Measurements from ENCODE around the gene EIF3L. TPM values are rescaled to one million over a fixed set of nuclear protein-coding genes. Genes with fewer than 3 reads are reported as not detected.

Gene EIF3L
- total and polyA plus RNA-seq, 2 donors (not counting 3 experiments of a cell fraction or from before 2014, with no cell fraction given) = 479 to 601 TPM

DNA sequence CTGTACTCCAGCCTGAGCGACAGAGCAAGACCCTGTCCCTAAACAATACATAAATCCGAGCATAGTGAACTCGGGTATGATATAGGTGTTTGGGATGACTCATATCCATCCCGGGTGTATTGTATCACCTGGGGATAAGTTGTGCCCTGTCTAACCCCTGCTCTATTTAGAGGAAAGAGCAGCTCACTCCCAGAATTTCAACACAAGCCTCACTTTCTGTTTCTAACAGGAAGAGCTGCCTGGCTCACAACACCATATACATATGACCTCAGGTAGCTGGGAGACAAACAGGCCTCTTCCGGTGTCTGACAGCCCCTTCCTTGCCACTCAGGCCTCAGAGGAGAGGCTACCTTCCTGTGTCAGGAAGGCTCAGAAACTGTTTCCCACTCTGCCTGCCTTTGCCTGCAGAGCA, 47.0 kb downstream of the EIF3L start:
- BruUV-seq (replicated peaks) = no TSS peak
- DNase-seq (ENCODE audit: low read depth, low spot score) (peak; percentile 48), FAIRE-seq (peak; percentile 88)
- no peak overlapping the region for H3K4me3 ChIP-seq (replicated peaks in 1 of 3; ENCODE audit: insufficient read depth in 1 of 3, low read depth in 1 of 3, low read length in 3 of 3)
- intact Hi-C loops (cut with micrococcal nuclease) = no loop called here
- ChIA-PET POLR2A (interaction anchor here (0.5 to 1.1 kb wide), 2 partner anchors 10 to 23 kb away, joined by 3 to 6 read pairs; partner anchors contain the start of gene MICALL1), CTCF (interaction anchor here (1.2 to 3.6 kb wide), 6 partner anchors 9 to 69 kb away, joined by 4 to 29 read pairs (median 6); partner anchors contain the start of gene MICALL1)
- H3K9me1 ChIP-seq (replicated peaks; ENCODE audit: control insufficient read depth, extremely low read depth, insufficient read depth, low read length) = no peaks in the 10 kb centered on the region
- peak overlapping the region; percentile 15 for H3K9ac ChIP-seq (replicated peaks; ENCODE audit: extremely low read depth, insufficient read depth, low read length)
- no peaks in the 10 kb centered on the region for H3K27me3 ChIP-seq (ENCODE audit: control insufficient read depth in 2 of 2, insufficient read depth in 2 of 2, low read length in 2 of 2)
- no peaks in the 10 kb centered on the region for H3K9me3 ChIP-seq (replicated peaks; ENCODE audit: control insufficient read depth, insufficient read depth, low read length)
- no peaks in the 10 kb centered on the region for H4K20me1 ChIP-seq (replicated peaks; ENCODE audit: control insufficient read depth, extremely low read depth, insufficient read depth, low read length)
- no peaks in the 10 kb centered on the region for H3K79me2 ChIP-seq (ENCODE audit: control insufficient read depth, insufficient read depth, low read length)
- H3K27ac ChIP-seq (ENCODE audit: insufficient read depth, low read depth, low read length) = peak overlapping the region; percentile 40
- no peaks in the 10 kb centered on the region for H3K36me3 ChIP-seq (ENCODE audit: control insufficient read depth in 2 of 2, extremely low read depth in 1 of 2, insufficient read depth in 2 of 2, low read length in 2 of 2)
- dilution Hi-C loops (cut with MboI; ENCODE audit: extremely low pct_ligation_motif_present, low sequenced_read_pairs) = no loop called here
- H2AFZ ChIP-seq (ENCODE audit: low read depth, low read length) = no peak overlapping the region
- TF ChIP-seq FOS (IDR thresholded peaks at IDR 0.05; ENCODE audit: borderline replicate concordance, insufficient read depth, low read length) = no peak
- TF ChIP-seq POLR2A (IDR thresholded peaks at IDR 0.05; ENCODE audit: low read depth, low read length) = no peak
- TF ChIP-seq, protein P1, sequence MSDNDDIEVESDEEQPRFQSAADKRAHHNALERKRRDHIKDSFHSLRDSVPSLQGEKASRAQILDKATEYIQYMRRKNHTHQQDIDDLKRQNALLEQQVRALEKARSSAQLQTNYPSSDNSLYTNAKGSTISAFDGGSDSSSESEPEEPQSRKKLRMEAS (IDR thresholded peaks at IDR 0.05; ENCODE audit: insufficient read depth, insufficient read length) = no peak
- no peak for TF ChIP-seq POLR2AphosphoS5 (IDR thresholded peaks at IDR 0.05; ENCODE audit: insufficient read depth, low read depth, low read length)
- TF ChIP-seq GATA2 (IDR thresholded peaks at IDR 0.05; ENCODE audit: insufficient read depth, insufficient read length, low read depth, low read length) = no peak
- TF ChIP-seq JUN (IDR thresholded peaks at IDR 0.05; ENCODE audit: borderline replicate concordance, insufficient read depth, insufficient read length, low read depth) = peak; percentile 25
- H3K4me1 ChIP-seq (ENCODE audit: control insufficient read depth, extremely low read depth, insufficient read depth, low read length) = peaks cover 16% of the 10 kb centered on the region
- peak overlapping the region; percentile 31 for H3K4me2 ChIP-seq (ENCODE audit: insufficient read depth, low read length)

GRCh38 chr22:37896939-37897338, 47.7 kb downstream of the EIF3L start:
- TF ChIP-seq, protein P2, sequence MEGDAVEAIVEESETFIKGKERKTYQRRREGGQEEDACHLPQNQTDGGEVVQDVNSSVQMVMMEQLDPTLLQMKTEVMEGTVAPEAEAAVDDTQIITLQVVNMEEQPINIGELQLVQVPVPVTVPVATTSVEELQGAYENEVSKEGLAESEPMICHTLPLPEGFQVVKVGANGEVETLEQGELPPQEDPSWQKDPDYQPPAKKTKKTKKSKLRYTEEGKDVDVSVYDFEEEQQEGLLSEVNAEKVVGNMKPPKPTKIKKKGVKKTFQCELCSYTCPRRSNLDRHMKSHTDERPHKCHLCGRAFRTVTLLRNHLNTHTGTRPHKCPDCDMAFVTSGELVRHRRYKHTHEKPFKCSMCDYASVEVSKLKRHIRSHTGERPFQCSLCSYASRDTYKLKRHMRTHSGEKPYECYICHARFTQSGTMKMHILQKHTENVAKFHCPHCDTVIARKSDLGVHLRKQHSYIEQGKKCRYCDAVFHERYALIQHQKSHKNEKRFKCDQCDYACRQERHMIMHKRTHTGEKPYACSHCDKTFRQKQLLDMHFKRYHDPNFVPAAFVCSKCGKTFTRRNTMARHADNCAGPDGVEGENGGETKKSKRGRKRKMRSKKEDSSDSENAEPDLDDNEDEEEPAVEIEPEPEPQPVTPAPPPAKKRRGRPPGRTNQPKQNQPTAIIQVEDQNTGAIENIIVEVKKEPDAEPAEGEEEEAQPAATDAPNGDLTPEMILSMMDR (IDR thresholded peaks at IDR 0.05; ENCODE audit: extremely low read depth in 1 of 2, insufficient read depth in 1 of 2, low read depth in 1 of 2, low read length in 2 of 2) = no peak
- dilution Hi-C loops (cut with MboI; ENCODE audit: extremely low pct_ligation_motif_present, low sequenced_read_pairs) = no loop called here
- Histone ChIP-seq H3K9ac (replicated peaks; ENCODE audit: extremely low read depth, insufficient read depth, low read length) (no peak overlapping the region), H3K4me1 (ENCODE audit: control insufficient read depth, extremely low read depth, insufficient read depth, low read length) (peaks cover 16% of the 10 kb centered on the region), H3K27me3 (ENCODE audit: control insufficient read depth in 2 of 2, insufficient read depth in 2 of 2, low read length in 2 of 2) (no peaks in the 10 kb centered on the region), H3K79me2 (ENCODE audit: control insufficient read depth, insufficient read depth, low read length) (no peaks in the 10 kb centered on the region), H3K27ac (ENCODE audit: insufficient read depth, low read depth, low read length) (no peak overlapping the region), H3K36me3 (ENCODE audit: control insufficient read depth in 2 of 2, extremely low read depth in 1 of 2, insufficient read depth in 2 of 2, low read length in 2 of 2) (no peaks in the 10 kb centered on the region), H3K9me1 (replicated peaks; ENCODE audit: control insufficient read depth, extremely low read depth, insufficient read depth, low read length) (no peaks in the 10 kb centered on the region), H4K20me1 (replicated peaks; ENCODE audit: control insufficient read depth, extremely low read depth, insufficient read depth, low read length) (no peaks in the 10 kb centered on the region), H3K4me3 (replicated peaks in 1 of 3; ENCODE audit: insufficient read depth in 1 of 3, low read depth in 1 of 3, low read length in 3 of 3) (no peak overlapping the region), H3K9me3 (replicated peaks; ENCODE audit: control insufficient read depth, insufficient read depth, low read length) (no peaks in the 10 kb centered on the region), H2AFZ (ENCODE audit: low read depth, low read length) (no peak overlapping the region), H3K4me2 (ENCODE audit: insufficient read depth, low read length) (no peak overlapping the region)
- BruUV-seq (replicated peaks) = no TSS peak
- FAIRE-seq = no peak
- DNase-seq (ENCODE audit: low read depth, low spot score) = no peak
- ChIA-PET CTCF (interaction anchor here (1.2 to 3.6 kb wide), 7 partner anchors 8 to 68 kb away, joined by 3 to 29 read pairs (median 6); partner anchors contain the start of gene MICALL1), POLR2A (interaction anchor here (1.1 kb wide), 1 partner anchor 9 kb away, joined by 3 read pairs; the partner anchor contains the start of gene MICALL1)
- intact Hi-C loops (cut with micrococcal nuclease) = no loop called here

Measured in endothelial cell of umbilical vein (primary cell).